NOMO-1 treated with dmso at 0.1 percent for 144 hours (cell line): ENCODE results near the gene CNNM3.
A peak's percentile ranks its signal among the peaks of the same experiment; 100 is the strongest.
"Not testable (repeated sequence)": the region's sequence is repeated elsewhere in the genome, so short reads cannot be mapped to it uniquely, and the experiment has no call there.

Source experiments
- DNase-seq: peaks from one replicate; lab custom pipeline; 2025; ENCODE audit not compliant: unreplicated experiment; lab: John Stamatoyannopoulos, UW

CNNM3 gene

GRCh38 chr2:96860065-96861029 is 44.3 kb downstream of the CNNM3 start:
- DNase-seq: no peak

DNA sequence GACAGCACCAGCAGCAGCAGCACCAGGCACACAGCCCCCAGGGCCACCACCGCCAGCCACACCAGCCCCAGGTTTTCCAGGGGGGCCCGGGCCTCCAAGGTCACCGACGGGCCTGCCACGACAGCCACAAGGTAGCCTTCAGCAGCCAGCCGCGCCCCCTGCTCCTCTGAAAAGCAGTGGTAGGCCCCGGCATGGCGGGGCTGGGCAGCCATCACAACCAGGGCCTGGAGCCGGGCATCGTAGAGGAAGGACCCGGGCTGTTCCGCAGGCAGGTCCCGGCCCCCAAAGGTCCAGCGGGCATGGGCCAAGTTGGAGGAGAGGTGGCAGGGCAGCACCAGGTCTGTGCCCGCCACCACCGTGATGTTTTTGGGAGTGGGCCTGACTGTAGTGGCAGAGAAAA is 45.0 kb downstream of the CNNM3 start:
- no peak for DNase-seq

- not testable (repeated sequence) for DNase-seq
These were observed 47.0 kb downstream of the CNNM3 start for GRCh38 chr2:96863056-96863455.

DNA sequence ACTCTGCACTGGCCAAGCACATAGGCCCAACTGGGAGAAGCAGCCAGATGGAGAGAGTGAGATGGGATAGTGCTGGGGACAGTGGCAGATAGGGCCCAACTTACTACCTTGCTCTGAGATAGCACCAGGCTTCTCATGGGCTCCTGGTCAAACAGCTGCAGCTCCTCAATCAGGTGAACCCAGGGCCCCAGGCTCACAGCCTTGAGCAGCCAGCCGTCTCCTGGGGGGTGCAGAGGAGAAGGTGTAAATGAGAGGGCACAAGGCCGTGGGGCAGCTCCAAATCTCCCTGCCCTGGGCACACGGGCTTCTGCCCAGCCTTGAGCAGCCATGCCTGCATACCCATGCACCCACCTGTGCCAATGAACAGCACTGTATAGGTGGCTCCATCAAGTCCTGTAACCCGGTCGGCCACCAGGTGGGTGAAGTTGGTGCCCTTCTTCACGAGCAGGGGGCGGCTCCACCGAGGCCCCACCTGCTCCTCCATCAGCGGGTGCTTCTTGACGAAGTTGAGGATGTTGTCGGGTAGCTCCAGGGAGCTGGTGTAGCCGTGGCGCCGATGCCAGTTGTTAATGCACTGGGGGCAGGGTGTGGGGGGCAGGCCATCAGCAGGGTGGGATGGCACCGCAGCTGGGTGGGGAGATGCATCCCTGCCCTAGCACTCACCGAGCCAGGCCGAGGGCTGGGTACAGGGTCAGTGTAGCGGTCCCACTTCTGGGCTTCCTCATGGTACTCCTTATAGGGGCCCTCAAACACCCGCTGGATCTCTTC is 47.7 kb downstream of the CNNM3 start:
- DNase-seq: no peak

GRCh38 chr2:96864343-96865091 is 48.4 kb downstream of the CNNM3 start:
- DNase-seq: no peak

DNA sequence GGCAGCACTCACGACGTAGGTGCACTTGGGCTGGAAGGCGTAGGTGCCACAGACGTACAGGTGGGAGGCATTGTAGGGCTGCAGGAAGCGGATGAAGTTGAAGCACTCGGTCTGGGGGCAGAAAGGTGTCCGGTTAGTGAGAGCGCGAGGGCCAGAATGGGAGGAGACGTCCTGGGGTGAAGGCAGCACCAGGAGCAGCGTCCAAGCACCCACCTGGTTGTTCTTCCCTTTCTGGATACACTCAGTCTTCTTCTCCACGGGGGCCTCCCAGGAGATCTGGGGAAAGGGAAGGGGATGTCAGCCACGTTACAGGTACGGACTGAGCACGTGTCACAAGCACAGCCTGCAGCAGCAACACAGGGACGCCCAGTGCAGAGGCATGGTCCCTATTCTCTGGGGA is 49.6 kb downstream of the CNNM3 start:
- no peak for DNase-seq

DNA sequence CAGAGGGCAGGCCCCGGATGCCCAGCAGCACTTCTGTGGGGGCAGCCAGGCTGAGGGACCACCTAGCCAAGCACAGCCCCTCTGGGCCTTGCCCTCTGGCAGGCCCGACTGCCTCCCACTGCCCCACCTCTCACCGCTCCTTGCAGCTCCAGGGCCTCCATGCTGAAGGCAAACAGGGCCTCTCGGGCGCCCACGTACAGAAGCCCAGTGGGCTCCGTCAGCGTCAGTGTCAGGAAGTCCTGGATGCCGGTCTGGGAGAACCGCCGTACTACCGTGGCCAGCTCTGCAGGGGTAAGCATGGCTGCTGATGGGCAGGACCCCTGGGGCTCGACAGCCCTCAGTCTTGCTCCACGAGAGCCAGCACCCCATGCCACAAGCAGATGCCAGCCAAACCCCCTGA is 50.1 kb downstream of the CNNM3 start:
- no peak for DNase-seq

DNA sequence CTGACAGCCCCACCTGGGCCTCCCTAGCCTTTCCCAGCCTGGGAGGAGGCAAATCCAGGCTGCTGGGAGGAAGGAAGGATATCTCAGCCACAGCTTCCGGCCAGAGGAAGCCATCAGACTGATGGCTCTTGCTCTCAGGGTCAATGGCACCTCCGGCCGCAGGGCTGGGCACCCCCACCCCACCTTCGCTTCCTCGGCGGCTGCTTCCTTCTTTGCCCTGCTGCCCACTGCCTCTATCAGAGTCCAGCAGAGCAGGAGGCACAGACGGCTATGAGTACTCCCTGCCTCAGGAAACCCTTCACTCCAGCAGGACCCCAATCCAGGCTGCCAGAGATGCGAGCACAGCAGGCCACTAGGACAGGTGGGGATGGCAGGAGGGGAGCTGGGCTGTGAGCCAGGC is 50.5 kb downstream of the CNNM3 start:
- no peak for DNase-seq

GRCh38 chr2:96866986-96867755 is 51.1 kb downstream of the CNNM3 start:
- DNase-seq: no peak

DNA sequence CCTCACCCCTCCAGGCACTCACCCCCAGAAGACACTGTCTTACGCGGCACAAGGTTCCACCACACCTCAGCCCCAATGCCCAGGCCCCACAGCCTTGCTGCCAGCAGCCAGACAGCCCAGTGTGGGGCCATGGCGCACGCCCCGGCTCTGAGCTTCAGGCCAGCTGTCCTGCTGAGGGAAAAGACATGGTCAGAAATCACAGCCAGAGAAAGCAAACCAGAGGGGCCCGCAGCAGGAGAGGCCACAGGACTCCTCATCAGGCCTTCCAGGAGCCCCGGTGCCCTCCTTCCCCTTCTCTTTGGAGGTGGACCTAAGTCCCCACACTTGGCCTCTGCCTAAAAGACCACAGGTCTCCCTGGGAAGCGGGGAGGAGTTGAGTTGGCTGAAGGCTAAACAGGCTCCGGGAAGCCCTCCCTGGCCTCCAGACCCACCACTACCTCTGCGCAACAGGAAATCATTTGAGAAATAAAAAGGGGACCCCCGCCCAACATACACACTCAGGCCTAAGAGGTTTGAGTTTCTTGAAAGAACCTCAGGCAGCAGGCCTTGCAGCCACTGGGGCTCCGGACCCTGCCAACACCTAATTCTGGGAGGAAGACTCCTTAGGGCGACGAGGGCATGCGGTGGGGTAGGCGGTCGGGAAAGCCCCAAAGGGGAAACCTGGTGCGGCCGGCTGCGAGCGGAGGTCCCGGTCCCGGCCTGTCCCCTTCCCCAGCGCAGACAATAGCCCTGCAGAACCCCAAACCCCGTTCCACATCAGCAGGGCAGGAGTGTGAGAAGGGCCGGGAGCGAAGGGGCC is 51.9 kb downstream of the CNNM3 start:
- DNase-seq: no peak

GRCh38 chr2:96868555-96869280 is 52.6 kb downstream of the CNNM3 start:
- peak; percentile 61 for DNase-seq

GRCh38 chr2:96869281-96869821 is 53.3 kb downstream of the CNNM3 start:
- no peak for DNase-seq

- DNase-seq: no peak
These were observed 54.0 kb downstream of the CNNM3 start, which contains the start of gene SEMA4C for GRCh38 chr2:96869822-96870625. SEMA4C (minus strand) TSS chr2:96870080; CDS start chr2:96867886, 2,194 bp downstream.

DNA sequence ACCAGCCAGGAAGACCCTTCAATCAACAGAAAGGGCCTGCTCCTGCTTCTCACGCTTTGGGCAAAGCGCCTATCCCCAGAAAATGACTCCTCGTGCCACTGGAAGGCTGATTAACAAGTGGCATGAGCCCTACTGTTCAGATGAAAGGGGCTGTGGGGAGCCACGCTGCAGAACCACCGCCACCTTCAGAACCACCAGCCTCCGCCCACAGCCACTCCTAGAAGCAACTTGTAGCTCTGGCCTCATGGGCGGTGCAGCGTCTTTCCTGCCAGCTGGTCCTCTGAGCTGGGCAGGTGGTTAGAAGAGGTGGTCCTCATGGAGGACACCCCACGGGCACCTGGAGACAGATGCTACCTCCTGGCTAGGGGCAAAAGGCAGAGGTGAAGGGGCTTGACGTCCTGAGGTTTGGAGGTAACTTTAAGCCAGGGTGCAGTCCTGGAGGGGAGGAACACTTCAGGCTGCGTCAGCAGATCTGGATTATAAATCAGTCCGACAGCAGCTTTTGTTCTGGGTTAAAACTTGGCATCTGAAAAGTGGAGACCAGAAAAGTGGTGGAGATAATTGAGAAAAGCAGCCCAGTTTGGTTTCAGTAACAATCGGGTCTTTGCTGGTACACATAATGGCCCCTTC is 54.7 kb downstream of the CNNM3 start:
- no peak for DNase-seq

GRCh38 chr2:96872591-96873349 is 56.7 kb downstream of the CNNM3 start:
- DNase-seq: no peak

- no peak for DNase-seq
These were observed 57.6 kb downstream of the CNNM3 start for GRCh38 chr2:96873651-96874096.
